GM19455 (cell line): ENCODE data around the gene HOXB5.

Experiments
- ATAC-seq: cut with Tn5 transposase; IDR thresholded peaks from one replicate; pipeline ENCODE4 v1.9.1; 2021; ENCODE audit not compliant: unreplicated experiment

The HOXB5 gene

GRCh38 chr17:48563867-48564187 lies 29.8 kb downstream of the HOXB5 start:
- no peak for ATAC-seq

GRCh38 chr17:48563385-48563838 lies 30.2 kb downstream of the HOXB5 start:
- ATAC-seq: no peak

GRCh38 chr17:48562934-48563333 lies 30.6 kb downstream of the HOXB5 start:
- ATAC-seq: no peak

GRCh38 chr17:48561884-48562810 lies 31.4 kb downstream of the HOXB5 start:
- ATAC-seq: no peak

- no peak for ATAC-seq
Observed at GRCh38 chr17:48559840-48560817, 33.5 kb downstream of the HOXB5 start.

GRCh38 chr17:48559122-48559839 lies 34.3 kb downstream of the HOXB5 start:
- ATAC-seq: no peak

- ATAC-seq: no peak
Observed at GRCh38 chr17:48558831-48559121, 34.8 kb downstream of the HOXB5 start.

- ATAC-seq: no peak
Observed at GRCh38 chr17:48558057-48558830, 35.3 kb downstream of the HOXB5 start.

- no peak for ATAC-seq
Observed at GRCh38 chr17:48556576-48557401, 36.8 kb downstream of the HOXB5 start.

GRCh38 chr17:48556229-48556575 lies 37.4 kb downstream of the HOXB5 start:
- ATAC-seq: no peak

GRCh38 chr17:48555258-48556228 lies 38.0 kb downstream of the HOXB5 start:
- no peak for ATAC-seq

- ATAC-seq: no peak
Observed at GRCh38 chr17:48554412-48555257, 38.9 kb downstream of the HOXB5 start.

GRCh38 chr17:48553826-48554225 lies 39.8 kb downstream of the HOXB5 start:
- no peak for ATAC-seq

- no peak for ATAC-seq
Observed at GRCh38 chr17:48553190-48553547, 40.4 kb downstream of the HOXB5 start.

GRCh38 chr17:48552466-48553189 lies 41.0 kb downstream of the HOXB5 start:
- ATAC-seq: no peak

GRCh38 chr17:48551596-48552465 lies 41.7 kb downstream of the HOXB5 start:
- no peak for ATAC-seq
